PC-9 (cell line): ENCODE measurements around the gene ROMO1. TPM values are rescaled to one million over a fixed set of nuclear protein-coding genes. Genes with fewer than 3 reads are reported as not detected.

Experiments used
- BruUV-seq: library from RNA; stranded (reverse); fragments of 400-500 nt; replicated peaks from 2 replicates; lab custom pipeline; 2021; lab: Mats Ljungman, UMichigan
- CTCF ChIA-PET: fragments of 300-600 bp; sonication (Branson Sonifier 250); formaldehyde crosslinking; loops from one replicate; lab custom pipeline; 2022; ENCODE audit warnings: antibody characterized with exemption; lab: Charles Lee
- POLR2A ChIA-PET: fragments of 300-600 bp; sonication (Branson Sonifier 250); formaldehyde crosslinking; loops from one replicate; lab custom pipeline; 2022; ENCODE audit warnings: antibody characterized with exemption; ENCODE audit not compliant: unreplicated experiment; lab: Charles Lee
- DNase-seq, 2 experiments: peaks; one replicate each; pipeline versions ENCODE4 v3.0.0 to v3.0.0-alpha.2; 2015 to 2022; ENCODE audit warnings: mixed read lengths in 1 of 2
- H2AFZ ChIP-seq: fragments of 200-600 bp; sonication (generic); 2 replicates; pipeline ENCODE4 v1.8.1; 2017; ENCODE audit warnings: antibody characterized with exemption
- H3F3A ChIP-seq: fragments of 200-600 bp; sonication (generic); 2 replicates; pipeline ENCODE4 v1.8.1; 2017; ENCODE audit warnings: antibody characterized with exemption, mild to moderate bottlenecking, low read depth; ENCODE audit not compliant: insufficient read depth
- H3K27ac ChIP-seq: fragments of 200-600 bp; sonication (generic); 2 replicates; pipeline ENCODE4 v1.6.1; 2016; ENCODE audit warnings: mixed run types
- H3K27me3 ChIP-seq: fragments of 200-600 bp; sonication (generic); 2 replicates; pipeline ENCODE4 v1.6.1; 2016; ENCODE audit warnings: low read depth, mixed run types; ENCODE audit not compliant: insufficient read depth
- H3K36me3 ChIP-seq: fragments of 200-600 bp; sonication (generic); 2 replicates; pipeline ENCODE4 v1.6.1; 2016; ENCODE audit warnings: low read depth, mixed run types
- H3K4me1 ChIP-seq: fragments of 200-600 bp; sonication (generic); replicated peaks from 2 replicates; pipeline ENCODE4 v1.6.1; 2016; ENCODE audit warnings: mixed run types; ENCODE audit not compliant: insufficient read depth
- H3K4me2 ChIP-seq: fragments of 200-600 bp; sonication (generic); 2 replicates; pipeline ENCODE4 v1.6.1; 2017; ENCODE audit warnings: mixed run types
- H3K4me3 ChIP-seq: fragments of 200-600 bp; sonication (generic); 2 replicates; pipeline ENCODE4 v1.6.1; 2016; ENCODE audit warnings: mixed run types
- H3K79me2 ChIP-seq: fragments of 200-600 bp; sonication (generic); 2 replicates; pipeline ENCODE4 v1.6.1; 2017; ENCODE audit warnings: low read depth, mixed run types
- H3K9me2 ChIP-seq: fragments of 200-600 bp; sonication (generic); 2 replicates; pipeline ENCODE4 v1.8.1; 2017; ENCODE audit warnings: mild to moderate bottlenecking; ENCODE audit not compliant: insufficient read depth
- H3K9me3 ChIP-seq: fragments of 200-600 bp; sonication (generic); 2 replicates; pipeline ENCODE4 v1.8.1; 2016; ENCODE audit warnings: low read depth; ENCODE audit not compliant: insufficient read depth
- H4K20me1 ChIP-seq: fragments of 200-600 bp; sonication (generic); 2 replicates; pipeline ENCODE4 v1.8.1; 2017; ENCODE audit not compliant: insufficient read depth
- CTCF ChIP-seq: fragments of 200-600 bp; sonication (generic); conservative IDR thresholded peaks from 2 replicates; pipeline ENCODE4 v1.6.1; 2017; ENCODE audit warnings: mixed run types, antibody characterized with exemption, mild to moderate bottlenecking, moderate library complexity
- EZH2 ChIP-seq: fragments of 200-600 bp; sonication (generic); IDR thresholded peaks from 2 replicates; pipeline ENCODE4 v1.8.0; 2017; ENCODE audit warnings: antibody characterized with exemption, low read depth
- intact Hi-C: fragments of 100-400 bp; cut with micrococcal nuclease; formaldehyde crosslinking; loops from one replicate; pipeline ENCODE4 v1.10.0; 2022; ENCODE audit not compliant: unreplicated experiment
- total RNA-seq: library from RNA; stranded (reverse); gene quantifications from 2 replicates; pipeline ENCODE4 v1.2.3, GENCODE V29; 2021

ROMO1 gene
- total RNA-seq, 1 experiment from 2014 or later, result 175 TPM

DNA sequence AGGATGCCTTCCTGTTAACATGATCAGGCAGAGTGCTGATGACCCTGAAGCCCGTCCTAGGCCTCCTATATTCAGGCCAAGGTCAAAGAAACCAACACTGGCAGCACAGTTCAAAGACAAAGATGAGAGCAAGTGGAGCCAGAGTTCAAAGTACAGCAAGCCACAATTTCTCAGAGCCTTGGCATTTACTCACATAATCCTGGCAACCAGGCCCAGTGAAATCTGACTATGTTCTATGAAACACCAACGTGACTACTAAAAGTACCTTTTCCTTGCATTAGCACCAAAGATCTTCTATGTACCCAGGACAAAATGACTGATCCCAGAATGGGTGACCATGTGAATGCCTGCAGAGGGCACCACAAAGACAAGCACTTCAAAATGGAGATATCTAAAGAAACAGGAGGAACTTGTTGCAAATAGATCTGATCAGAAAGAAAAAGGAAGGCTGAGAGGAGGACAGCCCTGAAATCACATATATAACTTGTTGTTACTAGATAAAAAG, 3.9 kb upstream of the ROMO1 start:
- H3K4me2 ChIP-seq, result no peak overlapping the region
- ChIA-PET CTCF (no interaction called here), POLR2A (no interaction called here)
- peaks cover 9% of the 10 kb centered on the region for H3F3A ChIP-seq
- 0 out of 2 replicates have a peak, but pooled peaks cover 1% of the 10 kb centered on the region for H4K20me1 ChIP-seq
- H3K36me3 ChIP-seq, result peaks cover 11% of the 10 kb centered on the region; the same call in 1 of the 2 replicates
- TF ChIP-seq CTCF (no peak), EZH2 (no peak)
- DNase-seq, result no peak
- H3K27ac ChIP-seq, result no peak overlapping the region
- peaks cover 27% of the 10 kb centered on the region for H3K79me2 ChIP-seq
- no peaks in the 10 kb centered on the region for H3K9me2 ChIP-seq
- H3K9me3 ChIP-seq, result no peaks in the 10 kb centered on the region
- no peak overlapping the region for H2AFZ ChIP-seq
- no peaks in the 10 kb centered on the region for H3K27me3 ChIP-seq
- H3K4me3 ChIP-seq, result no peak overlapping the region
- intact Hi-C loops, result loop anchor here (5.0 kb wide), 2 partner anchors 78 to 228 kb away; partner anchors contain the start of gene SPAG4
- no TSS peak for BruUV-seq
- peaks cover 15% of the 10 kb centered on the region for H3K4me1 ChIP-seq

DNA sequence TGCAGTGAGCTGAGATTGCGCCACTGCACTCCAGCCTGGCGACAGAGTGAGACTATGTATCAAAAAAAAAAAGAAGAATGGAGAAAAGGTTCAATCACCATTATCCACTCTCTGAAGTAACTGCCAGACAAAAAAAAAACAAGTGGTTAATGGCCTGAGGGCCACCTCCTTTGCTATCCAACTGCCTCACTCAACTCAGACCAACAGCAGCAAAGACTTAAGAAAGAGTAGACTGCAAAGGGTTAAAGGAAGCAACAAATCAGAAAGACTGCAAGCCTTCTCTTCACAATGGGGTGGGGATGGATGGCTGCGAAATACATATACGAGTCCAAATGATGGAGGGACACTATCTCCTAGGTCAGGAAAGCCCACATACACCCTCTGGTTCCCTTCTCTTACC, 3.2 kb upstream of the ROMO1 start:
- Histone ChIP-seq H3K36me3 (peaks cover 12% of the 10 kb centered on the region; the same call in 1 of the 2 replicates), H3F3A (peaks cover 16% of the 10 kb centered on the region), H3K4me3 (no peak overlapping the region), H2AFZ (no peak overlapping the region), H3K79me2 (peaks cover 33% of the 10 kb centered on the region), H3K4me1 (peaks cover 22% of the 10 kb centered on the region), H3K9me3 (no peaks in the 10 kb centered on the region), H3K27me3 (no peaks in the 10 kb centered on the region), H3K27ac (no peak overlapping the region), H3K4me2 (no peak overlapping the region), H3K9me2 (no peaks in the 10 kb centered on the region), H4K20me1 (peaks cover 8% of the 10 kb centered on the region; the same call in 1 of the 2 replicates)
- intact Hi-C loops, result loop anchor here (5.0 kb wide), 2 partner anchors 79 to 229 kb away; partner anchors contain the start of gene SPAG4
- no peak for DNase-seq
- no peak for TF ChIP-seq CTCF
- no peak for TF ChIP-seq EZH2
- BruUV-seq, result no TSS peak
- POLR2A ChIA-PET, result no interaction called here
- CTCF ChIA-PET, result no interaction called here

GRCh38 chr20:35697696-35698297, 1.4 kb upstream of the ROMO1 start:
- DNase-seq, result no peak
- BruUV-seq, result no TSS peak
- H3K4me3 ChIP-seq, result peak overlapping the region; percentile 96; the same call in 1 of the 2 replicates
- peaks cover 25% of the 10 kb centered on the region for H4K20me1 ChIP-seq
- ChIA-PET POLR2A (no interaction called here), CTCF (interaction anchor here (0.6 kb wide), 1 partner anchor 257 kb away, joined by 4 read pairs; no protein-coding TSS in a partner anchor)
- H3F3A ChIP-seq, result peaks cover 34% of the 10 kb centered on the region
- H3K27ac ChIP-seq, result no peak overlapping the region
- peak overlapping the region; percentile 83 for H3K4me2 ChIP-seq
- peaks cover 16% of the 10 kb centered on the region; the same call in 1 of the 2 replicates for H3K36me3 ChIP-seq
- H3K4me1 ChIP-seq, result peaks cover 25% of the 10 kb centered on the region
- TF ChIP-seq CTCF (no peak), EZH2 (no peak)
- no peaks in the 10 kb centered on the region for H3K9me3 ChIP-seq
- intact Hi-C loops, result loop anchor here (5.0 kb wide), 2 partner anchors 80 to 230 kb away; partner anchors contain the start of gene SPAG4
- no peaks in the 10 kb centered on the region for H3K9me2 ChIP-seq
- no peak overlapping the region for H2AFZ ChIP-seq
- H3K79me2 ChIP-seq, result peaks cover 36% of the 10 kb centered on the region
- no peaks in the 10 kb centered on the region for H3K27me3 ChIP-seq
